GM18951 (cell line): ENCODE results near the gene NAA35.

Experiments
- POLR2A ChIP-seq: IDR thresholded peaks from 4 replicates; pipeline ENCODE4 v1.6.1; 2011; ENCODE audit warnings: mild to moderate bottlenecking; ENCODE audit not compliant: insufficient read length, insufficient read depth; ENCODE audit errors: extremely low read depth
- in situ Hi-C: fragments of 300-500 bp; cut with MboI; formaldehyde crosslinking; loops from one replicate; pipeline ENCODE4 v1.12.0; 2022; ENCODE audit warnings: low sequenced_read_pairs, mixed read lengths, inconsistent platforms; ENCODE audit not compliant: unreplicated experiment

NAA35 gene

GRCh38 chr9:86022687-86023266 is 81.8 kb downstream of the NAA35 start:
- in situ Hi-C loops, result no loop called here
- no peak for TF ChIP-seq POLR2A

- no peak for TF ChIP-seq POLR2A
Measured at GRCh38 chr9:86027767-86028166, 86.8 kb downstream of the NAA35 start.

GRCh38 chr9:86034863-86035734 is 94.2 kb downstream of the NAA35 start:
- in situ Hi-C loops, result no loop called here
- TF ChIP-seq POLR2A, result no peak

More at GRCh38 chr9:86027767-86028166, 86.8 kb downstream of the NAA35 start:
- in situ Hi-C loops, result no loop called here

- in situ Hi-C loops, result no loop called here
- no peak for TF ChIP-seq POLR2A
Measured at GRCh38 chr9:86035827-86036440, 95.0 kb downstream of the NAA35 start.

- TF ChIP-seq POLR2A, result no peak
- in situ Hi-C loops, result no loop called here
Measured at GRCh38 chr9:86036555-86036954, 95.6 kb downstream of the NAA35 start.

GRCh38 chr9:86039991-86040860 is 99.3 kb downstream of the NAA35 start:
- in situ Hi-C loops, result no loop called here

GRCh38 chr9:86040861-86041155 is 99.9 kb downstream of the NAA35 start:
- in situ Hi-C loops, result no loop called here
- TF ChIP-seq POLR2A, result no peak

More at GRCh38 chr9:86039991-86040860, 99.3 kb downstream of the NAA35 start:
- no peak for TF ChIP-seq POLR2A

GRCh38 chr9:86041311-86041741 is 100.4 kb downstream of the NAA35 start:
- in situ Hi-C loops, result no loop called here
- TF ChIP-seq POLR2A, result no peak

- TF ChIP-seq POLR2A, result no peak
- in situ Hi-C loops, result no loop called here
Measured at GRCh38 chr9:86042199-86042978, 101.4 kb downstream of the NAA35 start.

- in situ Hi-C loops, result no loop called here
- no peak for TF ChIP-seq POLR2A
Measured at GRCh38 chr9:86043586-86043985, 102.6 kb downstream of the NAA35 start.

GRCh38 chr9:86043999-86044398 is 103.1 kb downstream of the NAA35 start:
- in situ Hi-C loops, result no loop called here
- TF ChIP-seq POLR2A, result no peak

- no peak for TF ChIP-seq POLR2A
- in situ Hi-C loops, result no loop called here
Measured at GRCh38 chr9:86045654-86046053, 104.7 kb downstream of the NAA35 start.
